ENCODE data around the gene MSI2. TPM values are rescaled to one million over a fixed set of nuclear protein-coding genes. Genes with fewer than 3 reads are reported as not detected.
A peak's percentile ranks its signal among the peaks of the same experiment; 100 is the strongest.

Gene MSI2
- polyA plus RNA-seq, 1 donor from 2014 or later: 3.8 TPM

DNA sequence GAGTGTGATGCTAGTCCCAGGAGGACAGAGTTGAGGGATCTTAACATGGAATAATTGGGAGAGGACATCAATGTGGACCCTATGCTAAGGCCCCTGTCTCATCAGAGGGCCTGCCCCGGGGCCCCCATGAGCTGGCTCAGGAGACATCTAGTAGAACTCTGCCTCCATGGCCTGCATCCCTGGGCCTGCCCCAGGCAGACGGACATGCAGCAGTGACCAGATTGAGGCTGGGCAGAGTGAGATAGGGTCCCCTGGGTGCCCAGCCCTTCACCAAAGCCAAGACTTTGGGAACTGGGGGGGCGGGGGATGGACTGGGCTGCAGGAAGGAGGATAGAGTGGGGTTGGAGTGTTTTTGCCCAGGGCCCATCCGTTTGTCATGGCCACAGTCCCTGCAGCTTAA lies 373.6 kb downstream of the MSI2 start:
- no peaks in the 10 kb centered on the region for H3K27me3 Mint-ChIP-seq
- peak overlapping the region in 2 of 4 donors; percentile 24 to 42 for H3K4me3 Mint-ChIP-seq
- H3K4me1 Mint-ChIP-seq: peaks cover 28 to 33% (median 32%) of the 10 kb centered on the region in 3 donors
- peaks cover 0 to 2% (median 0%) of the 10 kb centered on the region in 3 donors for H3K9me3 Mint-ChIP-seq
- peak overlapping the region; percentile 52 to 74 (median 59) for H3K27ac Mint-ChIP-seq
- H3K36me3 Mint-ChIP-seq: peaks cover 15% of the 10 kb centered on the region

DNA sequence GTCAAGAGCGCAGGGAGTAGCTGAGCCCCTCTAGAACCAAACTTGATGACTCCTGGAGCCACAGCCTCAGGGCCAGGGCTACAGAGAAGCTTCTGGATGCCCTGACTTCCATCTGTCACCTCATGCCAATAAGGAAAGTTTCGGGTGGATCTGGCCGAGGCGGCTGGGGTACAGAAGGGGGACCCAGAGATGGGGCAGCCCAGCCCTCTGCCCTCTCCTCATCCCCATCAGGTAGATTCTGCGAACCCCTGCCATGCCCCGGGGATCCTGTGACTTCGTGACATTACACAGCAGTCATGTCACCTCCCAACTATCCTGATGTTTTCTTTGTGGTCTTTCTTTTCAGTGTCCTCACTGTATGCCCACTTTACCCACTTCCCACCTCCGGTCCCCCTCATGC lies 374.4 kb downstream of the MSI2 start:
- peaks cover 27 to 32% (median 31%) of the 10 kb centered on the region in 3 donors for H3K4me1 Mint-ChIP-seq
- H3K27ac Mint-ChIP-seq: peak overlapping the region in 2 of 3 donors; percentile 52 to 74
- H3K27me3 Mint-ChIP-seq: no peaks in the 10 kb centered on the region
- H3K9me3 Mint-ChIP-seq: peaks cover 0 to 2% (median 0%) of the 10 kb centered on the region in 3 donors
- peak overlapping the region in 1 of 4 donors; percentile 66 for H3K4me3 Mint-ChIP-seq
- H3K36me3 Mint-ChIP-seq: peaks cover 15% of the 10 kb centered on the region

DNA sequence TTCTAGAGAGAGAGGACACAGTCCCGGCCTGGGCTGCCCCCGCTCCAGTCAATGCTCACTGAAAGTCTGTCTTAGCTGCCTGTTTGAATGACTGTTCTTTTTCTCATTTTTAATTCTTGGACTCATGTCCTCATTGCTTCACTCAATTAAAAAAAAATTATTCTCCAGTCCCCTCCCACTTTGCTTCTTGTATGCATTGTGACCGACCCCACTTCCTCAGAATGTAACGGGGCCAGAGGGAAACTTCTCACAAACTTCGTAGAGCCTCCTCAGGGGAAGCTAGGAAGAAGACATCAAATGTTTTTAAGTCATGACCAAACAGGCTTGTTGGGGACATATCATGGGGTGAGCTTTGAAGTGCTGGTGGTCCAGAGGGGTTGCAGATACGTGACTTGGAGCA lies 375.5 kb downstream of the MSI2 start:
- Mint-ChIP-seq H3K27me3 (no peaks in the 10 kb centered on the region), H3K9me3 (peaks cover 0 to 2% (median 0%) of the 10 kb centered on the region in 3 donors), H3K4me1 (peaks cover 31 to 39% (median 38%) of the 10 kb centered on the region in 3 donors), H3K27ac (peak overlapping the region; percentile 58 to 80 (median 74)), H3K36me3 (peaks cover 18% of the 10 kb centered on the region), H3K4me3 (peak overlapping the region in 1 of 4 donors; percentile 79)

DNA sequence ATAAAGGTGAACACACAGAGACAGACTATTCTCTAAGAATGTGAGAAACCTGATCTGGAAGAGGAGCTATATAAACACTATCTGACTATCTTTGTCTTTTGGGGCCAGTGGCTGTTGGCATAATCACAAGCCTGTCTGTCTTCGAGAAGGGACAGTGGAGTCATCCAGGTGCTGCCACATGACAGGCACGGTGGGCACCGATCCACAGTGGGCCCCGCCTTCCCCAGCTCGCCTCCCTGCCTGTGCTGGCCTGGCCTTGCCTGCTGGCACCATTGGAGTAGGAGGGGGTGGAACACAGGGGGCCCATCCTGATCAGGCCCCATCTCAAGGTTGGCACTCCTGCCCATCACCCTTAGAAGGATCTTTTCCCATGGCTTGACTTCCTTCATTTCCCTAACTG lies 376.0 kb downstream of the MSI2 start:
- peaks cover 0 to 2% (median 0%) of the 10 kb centered on the region in 3 donors for H3K9me3 Mint-ChIP-seq
- peaks cover 35 to 42% (median 38%) of the 10 kb centered on the region in 3 donors for H3K4me1 Mint-ChIP-seq
- H3K27ac Mint-ChIP-seq: peak overlapping the region in 2 of 3 donors; percentile 58 to 74
- no peaks in the 10 kb centered on the region for H3K27me3 Mint-ChIP-seq
- peaks cover 19% of the 10 kb centered on the region for H3K36me3 Mint-ChIP-seq
- H3K4me3 Mint-ChIP-seq: no peak overlapping the region

DNA sequence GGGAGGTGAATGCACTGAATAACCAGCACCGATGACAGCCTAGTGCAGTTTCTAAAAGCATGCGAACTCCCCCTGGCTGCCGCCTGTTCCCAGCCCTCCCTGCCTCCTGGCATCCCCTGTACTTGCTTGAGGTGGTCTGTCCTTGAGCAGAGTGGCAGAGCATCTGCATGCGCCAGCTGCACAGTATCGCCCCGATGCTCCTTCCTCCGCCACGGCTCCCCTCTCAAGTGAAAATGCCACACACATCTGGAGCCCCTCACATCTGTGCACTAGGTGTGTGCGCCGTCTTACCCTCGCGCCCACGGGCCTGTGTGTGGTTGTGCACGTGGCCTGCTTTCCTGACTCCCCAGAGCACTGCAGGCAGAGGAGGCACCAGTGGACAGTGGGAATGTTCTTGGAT lies 376.9 kb downstream of the MSI2 start:
- peaks cover 32 to 42% (median 36%) of the 10 kb centered on the region in 3 donors for H3K4me1 Mint-ChIP-seq
- H3K36me3 Mint-ChIP-seq: peaks cover 15% of the 10 kb centered on the region
- H3K27ac Mint-ChIP-seq: no peak overlapping the region
- H3K27me3 Mint-ChIP-seq: no peaks in the 10 kb centered on the region
- no peak overlapping the region for H3K4me3 Mint-ChIP-seq
- peaks cover 0 to 2% (median 0%) of the 10 kb centered on the region in 3 donors for H3K9me3 Mint-ChIP-seq

DNA sequence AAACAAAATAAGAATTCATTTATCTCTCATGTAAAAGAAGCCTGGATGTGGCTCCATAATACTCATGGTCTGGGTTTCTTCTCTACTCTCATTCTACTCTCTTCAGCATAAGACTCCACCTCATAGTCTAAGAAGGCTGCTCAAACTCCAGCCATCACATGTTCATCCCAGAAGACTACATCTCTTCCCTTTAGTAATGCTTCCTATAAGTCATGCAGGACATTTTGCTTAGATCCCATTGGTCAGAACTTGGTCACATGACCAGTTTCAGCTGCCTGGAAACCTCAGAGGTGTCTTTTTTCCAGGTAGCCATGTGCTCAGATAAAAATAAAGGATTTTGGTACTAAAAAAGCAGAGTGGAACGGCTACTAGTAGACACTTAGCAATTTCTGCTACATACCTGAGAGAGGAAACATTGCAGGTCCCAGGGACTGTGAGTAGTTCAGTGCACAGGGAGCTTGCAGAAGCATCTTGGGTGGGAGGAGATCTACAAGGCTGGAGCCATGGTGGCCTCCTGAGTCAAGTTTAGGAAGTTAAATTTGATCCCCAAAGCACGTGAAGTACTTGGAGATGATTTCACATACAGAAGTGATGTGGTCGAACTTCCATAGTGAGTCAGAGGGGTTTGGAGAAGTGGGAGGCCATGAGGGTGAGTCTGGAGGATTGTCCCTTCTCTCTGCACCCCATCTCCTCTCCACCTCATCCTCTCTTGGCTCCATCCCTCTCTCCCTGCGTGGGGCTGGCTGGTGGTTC lies 378.6 kb downstream of the MSI2 start:
- Mint-ChIP-seq H3K4me1 (peaks cover 23 to 29% (median 23%) of the 10 kb centered on the region in 3 donors), H3K9me3 (peaks cover 0 to 2% (median 0%) of the 10 kb centered on the region in 3 donors), H3K27me3 (no peaks in the 10 kb centered on the region), H3K27ac (peak overlapping the region in 1 of 3 donors; percentile 75), H3K4me3 (no peak overlapping the region), H3K36me3 (peaks cover 15% of the 10 kb centered on the region)

DNA sequence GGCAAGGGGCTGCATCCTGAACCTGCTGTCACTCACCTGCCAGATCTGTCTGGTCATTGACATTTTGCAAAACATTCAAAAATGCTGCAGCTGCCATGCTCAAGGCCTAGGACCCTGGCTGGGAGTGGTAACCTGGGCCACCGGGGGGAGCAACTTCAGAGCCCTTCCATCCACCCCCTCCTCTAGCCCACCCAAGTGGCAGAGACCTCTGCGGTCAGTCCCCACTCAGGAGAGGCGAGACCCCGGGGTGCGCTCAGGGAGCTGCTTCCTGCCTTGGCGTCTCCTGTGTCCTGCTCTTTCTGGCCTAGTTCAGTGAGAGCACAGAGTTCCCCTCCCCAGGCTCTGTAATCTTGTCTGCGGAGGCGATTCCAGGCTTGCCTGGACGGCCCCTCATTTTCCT lies 380.0 kb downstream of the MSI2 start:
- Mint-ChIP-seq H3K27me3 (no peaks in the 10 kb centered on the region), H3K9me3 (peaks cover 0 to 2% (median 0%) of the 10 kb centered on the region in 3 donors), H3K4me1 (peaks cover 19 to 26% (median 19%) of the 10 kb centered on the region in 3 donors), H3K27ac (peak overlapping the region; percentile 32 to 86 (median 68)), H3K4me3 (peak overlapping the region in 2 of 4 donors; percentile 2 to 94), H3K36me3 (peaks cover 16% of the 10 kb centered on the region)

DNA sequence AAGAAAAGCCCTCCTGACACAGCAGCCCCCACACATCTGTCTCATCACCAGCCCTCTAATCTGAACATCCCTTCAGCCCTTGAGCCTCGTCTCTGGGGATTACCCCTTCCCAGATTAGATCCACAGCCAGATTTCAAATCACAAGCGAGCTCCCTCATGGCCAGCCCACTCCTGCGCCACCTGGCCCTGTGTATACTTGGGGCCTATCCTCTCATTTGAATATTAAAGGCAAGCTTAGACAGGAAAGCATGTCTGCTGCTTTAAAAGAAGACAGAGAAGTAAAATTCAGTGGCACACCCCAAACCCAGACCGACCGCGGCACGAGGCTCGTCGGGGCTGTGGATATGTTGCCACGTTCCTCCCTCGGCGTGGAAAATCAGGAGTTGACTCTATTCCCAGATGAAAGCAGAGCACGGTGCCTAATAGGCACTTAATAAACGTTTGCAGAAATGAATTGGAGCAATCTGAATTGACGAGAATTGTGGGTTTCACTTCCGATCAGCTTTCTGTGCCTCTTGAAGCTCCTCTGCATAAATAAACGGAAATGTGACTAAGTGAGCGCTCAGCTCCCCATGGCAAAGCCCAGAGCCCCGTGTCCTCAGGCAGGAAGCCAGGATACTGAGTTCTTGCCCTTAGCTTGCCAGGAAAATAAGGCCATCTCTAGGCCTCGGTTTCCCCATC lies 380.8 kb downstream of the MSI2 start:
- Mint-ChIP-seq H3K27ac (peak overlapping the region; percentile 32 to 90 (median 86)), H3K36me3 (peaks cover 16% of the 10 kb centered on the region), H3K9me3 (peaks cover 0 to 2% (median 0%) of the 10 kb centered on the region in 3 donors), H3K4me1 (peaks cover 11 to 25% (median 18%) of the 10 kb centered on the region in 3 donors), H3K4me3 (peak overlapping the region; percentile 76 to 94 (median 82)), H3K27me3 (no peaks in the 10 kb centered on the region)

DNA sequence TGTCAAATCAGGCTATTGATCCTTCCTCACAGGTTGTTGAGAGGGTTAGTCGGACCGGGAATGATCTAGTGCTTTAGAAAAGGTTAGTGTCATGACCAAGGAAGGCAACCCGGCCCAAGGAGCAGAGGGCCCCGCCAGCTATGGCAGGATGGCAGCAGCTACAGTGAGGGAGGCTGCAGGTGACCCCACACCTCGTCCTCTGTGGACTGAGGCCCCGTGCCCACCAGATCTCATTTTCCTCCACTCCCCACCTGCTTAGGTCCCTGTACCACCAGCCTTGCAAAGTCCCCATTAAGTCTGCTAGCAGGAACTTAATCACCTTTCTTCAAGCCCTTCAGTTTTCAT lies 381.3 kb downstream of the MSI2 start:
- peak overlapping the region in 3 of 4 donors; percentile 76 to 94 (median 85) for H3K4me3 Mint-ChIP-seq

DNA sequence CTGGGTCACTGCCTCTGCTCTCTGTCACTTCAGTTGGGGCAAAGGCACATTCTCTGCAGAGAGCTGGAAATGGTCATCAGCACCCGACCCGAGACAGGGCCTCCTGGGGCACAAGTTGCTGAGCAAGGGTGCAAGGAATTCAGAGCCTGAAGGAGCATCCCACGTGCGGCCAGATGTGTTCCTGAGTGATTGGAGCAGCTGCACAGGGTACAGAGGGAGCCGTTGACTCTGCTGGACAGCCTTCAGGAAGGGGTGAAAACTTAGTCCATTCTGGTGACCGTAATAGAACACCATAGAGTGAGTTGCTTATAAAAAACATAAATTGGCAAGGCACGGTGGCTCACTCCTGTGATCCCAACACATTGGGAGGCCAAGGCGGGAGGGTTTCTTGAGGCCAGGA lies 382.0 kb downstream of the MSI2 start:
- H3K36me3 Mint-ChIP-seq: peaks cover 12% of the 10 kb centered on the region
- no peaks in the 10 kb centered on the region for H3K27me3 Mint-ChIP-seq
- H3K27ac Mint-ChIP-seq: peak overlapping the region in 2 of 3 donors; percentile 32 to 86
- peaks cover 0 to 2% (median 0%) of the 10 kb centered on the region in 3 donors for H3K9me3 Mint-ChIP-seq
- peak overlapping the region in 1 of 4 donors; percentile 94 for H3K4me3 Mint-ChIP-seq
- peaks cover 11 to 21% (median 18%) of the 10 kb centered on the region in 3 donors for H3K4me1 Mint-ChIP-seq

More for the DNA sequence above, 381.3 kb downstream of the MSI2 start:
- H3K27me3 Mint-ChIP-seq: no peaks in the 10 kb centered on the region
- peaks cover 11 to 22% (median 18%) of the 10 kb centered on the region in 3 donors for H3K4me1 Mint-ChIP-seq
- H3K36me3 Mint-ChIP-seq: peaks cover 15% of the 10 kb centered on the region
- H3K27ac Mint-ChIP-seq: peak overlapping the region; percentile 32 to 86 (median 83)
- H3K9me3 Mint-ChIP-seq: peaks cover 0 to 2% (median 0%) of the 10 kb centered on the region in 3 donors

DNA sequence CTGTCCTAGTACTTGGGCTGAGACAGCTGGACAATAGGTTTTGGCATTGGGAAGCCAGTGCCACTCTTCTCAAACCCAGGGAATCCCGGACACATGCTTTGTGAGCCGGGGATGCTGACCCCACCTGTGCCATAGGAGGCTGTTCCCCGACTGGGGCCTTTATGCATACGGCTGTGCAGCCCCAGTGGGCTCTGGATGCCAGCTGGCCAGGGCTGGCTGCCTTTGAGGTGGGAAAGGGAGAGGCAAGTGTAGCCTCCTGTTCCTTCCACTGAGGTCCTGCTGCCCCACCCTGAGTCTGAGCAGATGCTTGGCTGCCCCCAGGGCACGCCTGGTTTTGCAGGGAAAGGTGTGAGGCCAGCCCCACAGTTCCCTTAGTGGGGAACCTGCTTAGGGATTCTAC lies 383.1 kb downstream of the MSI2 start:
- H3K36me3 Mint-ChIP-seq: peaks cover 11% of the 10 kb centered on the region
- H3K4me1 Mint-ChIP-seq: peaks cover 11 to 21% (median 18%) of the 10 kb centered on the region in 3 donors
- no peak overlapping the region for H3K27ac Mint-ChIP-seq
- no peaks in the 10 kb centered on the region for H3K27me3 Mint-ChIP-seq
- no peaks in the 10 kb centered on the region for H3K9me3 Mint-ChIP-seq
- H3K4me3 Mint-ChIP-seq: no peak overlapping the region

DNA sequence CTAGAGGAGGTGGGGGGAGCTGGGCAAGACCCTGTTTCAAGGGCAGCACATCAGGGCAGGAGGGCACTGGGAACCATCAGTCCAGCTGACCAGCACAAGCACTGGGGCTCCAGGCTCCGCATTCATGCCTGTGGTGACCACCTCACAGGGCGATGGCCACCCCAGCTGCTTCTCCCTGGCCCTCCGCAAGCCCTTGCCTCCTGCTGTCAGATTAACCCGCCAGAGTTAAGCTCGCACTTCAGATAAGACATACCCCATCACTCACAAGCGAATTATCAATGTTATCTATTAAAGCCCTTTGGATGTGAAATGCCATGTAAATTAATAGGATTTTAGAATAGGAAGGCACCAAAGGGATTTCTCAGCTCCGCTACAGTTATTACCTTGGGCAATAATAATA lies 383.8 kb downstream of the MSI2 start:
- peaks cover 8% of the 10 kb centered on the region for H3K36me3 Mint-ChIP-seq
- H3K9me3 Mint-ChIP-seq: no peaks in the 10 kb centered on the region
- no peak overlapping the region for H3K4me3 Mint-ChIP-seq
- H3K27ac Mint-ChIP-seq: no peak overlapping the region
- H3K27me3 Mint-ChIP-seq: no peaks in the 10 kb centered on the region
- peaks cover 11 to 21% (median 18%) of the 10 kb centered on the region in 3 donors for H3K4me1 Mint-ChIP-seq

DNA sequence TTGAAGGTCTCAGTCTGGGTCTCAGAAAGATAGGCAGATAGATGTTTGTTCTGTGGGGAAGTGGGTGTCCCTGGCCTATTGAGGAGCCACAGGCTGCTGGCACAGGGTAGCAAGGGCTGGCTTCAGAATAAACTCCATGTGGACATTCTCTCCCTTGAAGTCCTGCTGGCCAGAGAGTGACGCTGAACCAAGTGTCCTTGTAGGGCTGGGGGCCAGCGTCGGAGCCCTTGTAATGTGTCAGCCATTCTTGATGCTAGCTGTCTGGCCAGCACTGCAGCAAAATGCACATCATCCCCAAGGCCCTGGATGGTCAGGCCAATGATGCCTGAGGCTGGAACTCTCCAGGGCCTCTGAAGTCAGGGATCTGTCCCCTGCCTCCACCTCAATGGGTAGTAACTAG lies 385.4 kb downstream of the MSI2 start:
- no peaks in the 10 kb centered on the region for H3K27me3 Mint-ChIP-seq
- no peaks in the 10 kb centered on the region for H3K9me3 Mint-ChIP-seq
- H3K36me3 Mint-ChIP-seq: peaks cover 6% of the 10 kb centered on the region
- no peak overlapping the region for H3K4me3 Mint-ChIP-seq
- peaks cover 8 to 12% (median 11%) of the 10 kb centered on the region in 3 donors for H3K4me1 Mint-ChIP-seq
- H3K27ac Mint-ChIP-seq: no peak overlapping the region

DNA sequence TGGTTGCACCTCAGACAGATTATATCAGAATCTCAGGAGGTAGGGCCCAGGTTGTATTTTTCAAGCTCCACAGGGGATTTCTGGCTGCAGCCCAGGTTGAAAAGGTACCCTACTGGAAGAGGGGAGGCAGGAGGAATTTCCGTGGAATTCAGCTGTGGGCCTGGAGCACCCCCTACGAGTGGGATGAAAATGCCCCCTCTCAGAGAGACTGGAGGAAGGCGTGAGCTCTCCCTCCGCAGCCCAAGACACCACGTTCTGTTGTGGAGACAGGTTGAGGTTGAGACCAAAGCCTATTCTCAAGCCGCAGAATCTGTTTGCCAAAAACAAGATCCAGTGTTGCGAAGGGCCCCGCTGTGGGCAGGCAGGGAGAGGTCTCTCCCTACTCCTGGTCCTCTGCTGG lies 386.7 kb downstream of the MSI2 start:
- no peaks in the 10 kb centered on the region for H3K9me3 Mint-ChIP-seq
- H3K4me3 Mint-ChIP-seq: no peak overlapping the region
- peaks cover 0 to 4% (median 0%) of the 10 kb centered on the region in 3 donors for H3K4me1 Mint-ChIP-seq
- H3K27me3 Mint-ChIP-seq: no peaks in the 10 kb centered on the region
- no peak overlapping the region for H3K27ac Mint-ChIP-seq
- H3K36me3 Mint-ChIP-seq: peaks cover 5% of the 10 kb centered on the region

DNA sequence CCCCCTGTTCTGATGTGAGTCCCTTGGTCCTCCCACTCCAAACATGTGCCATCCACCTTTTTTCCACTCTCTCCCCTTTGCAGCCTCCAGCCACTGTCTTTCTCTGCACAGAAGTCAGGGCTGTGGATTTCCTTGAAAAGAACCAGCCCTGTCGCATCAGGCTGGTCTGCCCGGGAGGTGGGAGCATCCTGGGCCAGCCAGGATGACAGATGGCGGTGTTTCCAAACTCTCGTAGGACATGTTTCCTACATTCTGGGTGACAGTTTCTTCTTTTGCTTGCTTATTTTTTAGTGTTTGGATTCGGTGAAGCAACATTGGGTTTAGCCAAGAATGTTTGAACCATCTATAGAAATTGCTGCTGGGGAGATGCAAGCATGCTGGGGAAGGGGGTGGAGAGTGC lies 388.0 kb downstream of the MSI2 start:
- Mint-ChIP-seq H3K27ac (no peak overlapping the region), H3K4me1 (peaks cover 0 to 1% (median 0%) of the 10 kb centered on the region in 3 donors), H3K36me3 (peaks cover 4% of the 10 kb centered on the region), H3K27me3 (no peaks in the 10 kb centered on the region), H3K9me3 (no peaks in the 10 kb centered on the region), H3K4me3 (no peak overlapping the region)
